Colonic mucosa (tissue), 4 donors: Measurements from ENCODE around the gene KLF9. TPM values are rescaled to one million over a fixed set of nuclear protein-coding genes. Genes with fewer than 3 reads are reported as not detected.

Experiments
- DNase-seq: peaks from one replicate; pipeline ENCODE4 v3.0.0-alpha.2; 2020
- H3K27ac ChIP-seq: fragments of 200-600 bp; one replicate; pipeline ENCODE4 v1.8.0; 2021
- H3K27me3 ChIP-seq: fragments of 200-600 bp; one replicate; pipeline ENCODE4 v1.8.0; 2021
- H3K36me3 ChIP-seq: fragments of 200-600 bp; one replicate; pipeline ENCODE4 v1.8.0; 2021
- H3K4me1 ChIP-seq: fragments of 200-600 bp; one replicate; pipeline ENCODE4 v1.8.0; 2021; ENCODE audit warnings: mild to moderate bottlenecking
- H3K4me3 ChIP-seq: fragments of 200-600 bp; one replicate; pipeline ENCODE4 v1.8.0; 2021
- H3K9ac ChIP-seq, 2 donors: one replicate each; pipeline ENCODE4 v1.7.0; 2013; ENCODE audit warnings: control low read depth in 2 of 2, low read depth in 2 of 2, low read length in 2 of 2
- H3K9me3 ChIP-seq: fragments of 200-600 bp; one replicate; pipeline ENCODE4 v1.8.0; 2021
- intact Hi-C: fragments of 100-400 bp; cut with DNase I; formaldehyde crosslinking; loops from one replicate; pipeline ENCODE4 v1.14.1; 2022
- total RNA-seq, 2 donors: library from RNA; stranded (reverse); fragmentation: NEBNext Ultra II Directional in 1 of 2; extraction: Animal tissue kit (Norgen Biotek cat#: 25700) in 1 of 2; gene quantifications; one replicate each; pipeline ENCODE4 v1.2.1, GENCODE V29; 2021
- TF ChIP-seq, protein P1 (sequence below): fragments of 200-600 bp; IDR thresholded peaks from one replicate; pipeline ENCODE4 v1.8.0; 2022; ENCODE audit warnings: antibody characterized with exemption, mild to moderate bottlenecking
- donor health status: healthy.
- donor health status: DM: no; HTN: no; CAD: no.
- donor health status: DM: no; HTN: no; CAD: no.

Gene KLF9
- total RNA-seq, 2 donors from 2014 or later: 13.5 to 18.8 TPM

DNA sequence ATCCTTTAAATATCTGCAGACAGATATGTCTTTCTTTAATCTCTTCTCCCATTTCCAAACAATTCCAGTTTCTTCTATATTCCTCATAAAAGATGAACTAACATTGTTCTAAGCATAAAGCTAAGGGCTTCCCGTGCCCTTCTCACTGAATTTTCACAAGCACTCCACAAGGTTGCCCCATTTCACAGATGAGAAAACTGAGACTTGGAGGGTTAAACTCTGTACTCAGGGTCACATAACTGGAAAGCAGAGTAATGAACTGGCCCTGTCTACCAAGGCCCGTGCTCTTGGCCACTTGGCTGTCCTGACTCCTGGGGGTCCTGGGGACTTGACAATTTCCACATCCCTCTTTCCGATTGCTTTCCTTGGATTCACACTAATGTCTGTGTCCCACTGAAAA lies 25.3 kb downstream of the KLF9 start:
- Histone ChIP-seq H3K27ac (no peak overlapping the region), H3K4me1 (peaks cover 7% of the 10 kb centered on the region), H3K27me3 (no peaks in the 10 kb centered on the region), H3K9me3 (no peaks in the 10 kb centered on the region), H3K36me3 (no peaks in the 10 kb centered on the region), H3K9ac (no peak overlapping the region), H3K4me3 (no peak overlapping the region)
- intact Hi-C loops: no loop called here
- DNase-seq: no peak
- TF ChIP-seq, protein P1, sequence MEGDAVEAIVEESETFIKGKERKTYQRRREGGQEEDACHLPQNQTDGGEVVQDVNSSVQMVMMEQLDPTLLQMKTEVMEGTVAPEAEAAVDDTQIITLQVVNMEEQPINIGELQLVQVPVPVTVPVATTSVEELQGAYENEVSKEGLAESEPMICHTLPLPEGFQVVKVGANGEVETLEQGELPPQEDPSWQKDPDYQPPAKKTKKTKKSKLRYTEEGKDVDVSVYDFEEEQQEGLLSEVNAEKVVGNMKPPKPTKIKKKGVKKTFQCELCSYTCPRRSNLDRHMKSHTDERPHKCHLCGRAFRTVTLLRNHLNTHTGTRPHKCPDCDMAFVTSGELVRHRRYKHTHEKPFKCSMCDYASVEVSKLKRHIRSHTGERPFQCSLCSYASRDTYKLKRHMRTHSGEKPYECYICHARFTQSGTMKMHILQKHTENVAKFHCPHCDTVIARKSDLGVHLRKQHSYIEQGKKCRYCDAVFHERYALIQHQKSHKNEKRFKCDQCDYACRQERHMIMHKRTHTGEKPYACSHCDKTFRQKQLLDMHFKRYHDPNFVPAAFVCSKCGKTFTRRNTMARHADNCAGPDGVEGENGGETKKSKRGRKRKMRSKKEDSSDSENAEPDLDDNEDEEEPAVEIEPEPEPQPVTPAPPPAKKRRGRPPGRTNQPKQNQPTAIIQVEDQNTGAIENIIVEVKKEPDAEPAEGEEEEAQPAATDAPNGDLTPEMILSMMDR: no peak

DNA sequence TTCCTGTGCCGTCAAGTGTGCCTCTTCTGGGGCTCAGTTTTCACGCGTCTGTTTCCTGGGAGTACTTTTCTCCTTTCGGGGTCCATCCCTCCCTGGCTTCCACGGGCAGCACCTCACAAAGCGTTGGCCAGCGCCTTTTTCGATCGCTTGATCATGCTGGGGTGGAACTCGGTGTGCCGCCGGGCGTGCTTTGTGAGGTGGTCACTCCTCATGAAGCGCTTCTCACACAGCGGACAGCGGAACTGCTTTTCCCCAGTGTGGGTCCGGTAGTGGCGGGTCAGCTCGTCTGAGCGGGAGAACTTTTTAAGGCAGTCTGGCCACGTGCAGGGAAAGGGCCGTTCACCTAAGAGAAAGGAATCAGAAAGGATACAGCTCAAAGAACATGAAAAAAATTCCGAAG lies 26.8 kb downstream of the KLF9 start:
- no peak overlapping the region for H3K4me3 ChIP-seq

DNA sequence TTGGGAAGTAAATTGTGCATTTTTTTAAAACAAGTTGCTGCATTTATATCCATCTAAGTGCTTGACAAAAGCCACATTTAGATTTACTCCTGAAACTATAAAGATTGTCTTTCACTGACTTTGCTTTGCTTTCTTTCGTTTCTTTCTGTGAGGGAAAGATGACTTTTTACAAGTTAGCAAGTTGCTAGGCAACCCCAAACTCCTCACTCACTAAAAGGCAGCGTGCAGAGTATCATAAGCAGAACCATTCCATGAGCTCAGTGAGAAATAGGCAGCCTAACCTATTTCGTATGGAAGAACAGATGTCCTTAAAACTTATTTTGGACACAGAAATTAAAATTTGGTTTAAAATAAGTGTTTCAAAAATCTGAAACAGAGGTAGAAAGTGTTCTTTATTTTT lies 29.0 kb downstream of the KLF9 start:
- Histone ChIP-seq H3K9me3 (no peaks in the 10 kb centered on the region), H3K27me3 (no peaks in the 10 kb centered on the region), H3K27ac (no peak overlapping the region), H3K9ac (no peak overlapping the region), H3K36me3 (no peaks in the 10 kb centered on the region), H3K4me3 (no peak overlapping the region), H3K4me1 (no peaks in the 10 kb centered on the region)
- intact Hi-C loops: no loop called here
- TF ChIP-seq, protein P1: no peak
- no peak for DNase-seq

More for the DNA sequence above, 26.8 kb downstream of the KLF9 start:
- no peaks in the 10 kb centered on the region for H3K9me3 ChIP-seq
- DNase-seq: no peak
- H3K4me1 ChIP-seq: peaks cover 4% of the 10 kb centered on the region
- TF ChIP-seq, protein P1: no peak
- no peak overlapping the region for H3K9ac ChIP-seq
- H3K27ac ChIP-seq: no peak overlapping the region
- intact Hi-C loops: no loop called here
- no peaks in the 10 kb centered on the region for H3K36me3 ChIP-seq
- no peaks in the 10 kb centered on the region for H3K27me3 ChIP-seq

GRCh38 chr9:70382709-70383605 lies 31.5 kb downstream of the KLF9 start:
- no peak overlapping the region for H3K4me3 ChIP-seq
- TF ChIP-seq, protein P1: no peak
- intact Hi-C loops: no loop called here
- no peak overlapping the region for H3K27ac ChIP-seq
- no peak for DNase-seq
- H3K4me1 ChIP-seq: no peaks in the 10 kb centered on the region
- no peak overlapping the region for H3K9ac ChIP-seq
- H3K36me3 ChIP-seq: no peaks in the 10 kb centered on the region
- no peaks in the 10 kb centered on the region for H3K9me3 ChIP-seq
- no peaks in the 10 kb centered on the region for H3K27me3 ChIP-seq

- Histone ChIP-seq H3K27me3 (no peaks in the 10 kb centered on the region), H3K9me3 (no peaks in the 10 kb centered on the region), H3K9ac (no peak overlapping the region), H3K4me3 (no peak overlapping the region), H3K4me1 (no peaks in the 10 kb centered on the region), H3K27ac (no peak overlapping the region), H3K36me3 (no peaks in the 10 kb centered on the region)
- DNase-seq: no peak
- TF ChIP-seq, protein P1: no peak
- intact Hi-C loops: no loop called here
These were observed 32.3 kb downstream of the KLF9 start for GRCh38 chr9:70382046-70382708.
